Liver (tissue), 9 donors: ENCODE measurements around the gene CCT5. TPM values are rescaled to one million over a fixed set of nuclear protein-coding genes. Genes with fewer than 3 reads are reported as not detected.

ENCODE experiments used
- DNase-seq: peaks from one replicate; pipeline ENCODE4 v3.0.0-alpha.2; 2017; ENCODE audit warnings: low spot score
- H3K27ac ChIP-seq, 2 donors: one replicate each; pipeline ENCODE4 v1.7.0; 2013; ENCODE audit warnings: inconsistent platforms in 2 of 2, low read length in 2 of 2, control low read depth in 1 of 2, low read depth in 1 of 2, mild to moderate bottlenecking in 1 of 2
- H3K27me3 ChIP-seq, 4 donors: one replicate each; pipeline versions ENCODE4 v1.6.1 to v1.7.0; 2013; ENCODE audit warnings: low read length in 3 of 4, inconsistent platforms in 1 of 4, mild to moderate bottlenecking in 1 of 4, moderate library complexity in 1 of 4; ENCODE audit not compliant: control insufficient read depth in 4 of 4, insufficient read depth in 4 of 4
- H3K36me3 ChIP-seq, 4 donors: one replicate each; pipeline versions ENCODE4 v1.6.1 to v1.7.0; 2013; ENCODE audit warnings: low read length in 3 of 4, mild to moderate bottlenecking in 3 of 4, low read depth in 1 of 4, moderate library complexity in 1 of 4; ENCODE audit not compliant: control insufficient read depth in 4 of 4, insufficient read depth in 3 of 4
- H3K4me1 ChIP-seq, 4 donors: one replicate each; pipeline versions ENCODE4 v1.6.1 to v1.7.0; 2013; ENCODE audit warnings: low read length in 3 of 4, mild to moderate bottlenecking in 3 of 4, moderate library complexity in 1 of 4; ENCODE audit not compliant: control insufficient read depth in 4 of 4, insufficient read depth in 4 of 4
- H3K4me3 ChIP-seq, 3 donors: one replicate each; pipeline versions ENCODE4 v1.6.1 to v1.7.0; 2013; ENCODE audit warnings: low read length in 3 of 3, control low read depth in 1 of 3, low read depth in 1 of 3, mild to moderate bottlenecking in 1 of 3
- H3K9ac ChIP-seq, 2 donors: one replicate each; pipeline ENCODE4 v1.7.0; 2013; ENCODE audit warnings: low read length in 2 of 2, mild to moderate bottlenecking in 2 of 2, moderate library complexity in 2 of 2, control low read depth in 1 of 2, low read depth in 1 of 2
- H3K9me3 ChIP-seq, 4 donors: one replicate each; pipeline versions ENCODE4 v1.6.1 to v1.7.0; 2013; ENCODE audit warnings: low read length in 3 of 4; ENCODE audit not compliant: control insufficient read depth in 4 of 4
- CTCF ChIP-seq: fragments of 150-350 bp; IDR thresholded peaks from 2 replicates; pipeline ENCODE4 v1.5.1; 2017; ENCODE audit warnings: improper control_type of control experiment, low read depth, low read length; ENCODE audit not compliant: missing input control
- EGR1 ChIP-seq, 2 donors: IDR thresholded peaks; 2 replicates each; pipeline ENCODE4 v1.6.1; 2016 to 2018; ENCODE audit warnings: antibody characterized with exemption in 2 of 2, low read depth in 2 of 2
- FOXA1 ChIP-seq: IDR thresholded peaks from 2 replicates; pipeline ENCODE4 v1.6.1; 2016; ENCODE audit warnings: antibody characterized with exemption
- FOXA2 ChIP-seq: IDR thresholded peaks from 2 replicates; pipeline ENCODE4 v1.6.1; 2016; ENCODE audit warnings: antibody characterized with exemption
- GABPA ChIP-seq, 2 donors: IDR thresholded peaks in 1 of 2; conservative IDR thresholded peaks in 1 of 2; 2 replicates each; pipeline ENCODE4 v1.6.1; 2016; ENCODE audit warnings: antibody characterized with exemption in 2 of 2, mild to moderate bottlenecking in 1 of 2, moderate library complexity in 1 of 2
- HNF4A ChIP-seq, 2 donors: conservative IDR thresholded peaks; 2 replicates each; pipeline ENCODE4 v1.6.1; 2016; ENCODE audit warnings: antibody characterized with exemption in 2 of 2, mild to moderate bottlenecking in 2 of 2
- HNF4G ChIP-seq: IDR thresholded peaks from 2 replicates; pipeline ENCODE4 v1.6.1; 2016; ENCODE audit warnings: antibody characterized with exemption
- JUND ChIP-seq, 2 donors: IDR thresholded peaks; 2 replicates each; pipeline ENCODE4 v1.6.1; 2016; ENCODE audit warnings: antibody characterized with exemption in 2 of 2
- RAD21 ChIP-seq, 2 donors: IDR thresholded peaks; 2 replicates each; pipeline ENCODE4 v1.6.1; 2016; ENCODE audit warnings: antibody characterized with exemption in 2 of 2, mild to moderate bottlenecking in 2 of 2
- RXRA ChIP-seq, 2 donors: IDR thresholded peaks; 2 replicates each; pipeline ENCODE4 v1.6.1; 2017 to 2018; ENCODE audit warnings: antibody characterized with exemption in 2 of 2, mild to moderate bottlenecking in 1 of 2
- SP1 ChIP-seq: IDR thresholded peaks from 2 replicates; pipeline ENCODE4 v1.6.1; 2018; ENCODE audit warnings: antibody characterized with exemption, mild to moderate bottlenecking
- TAF1 ChIP-seq: conservative IDR thresholded peaks from 2 replicates; pipeline ENCODE4 v1.6.1; 2016; ENCODE audit warnings: antibody characterized with exemption, mild to moderate bottlenecking
- YY1 ChIP-seq: IDR thresholded peaks from 2 replicates; pipeline ENCODE4 v1.6.1; 2016; ENCODE audit warnings: antibody characterized with exemption, mild to moderate bottlenecking
- ZBTB33 ChIP-seq: IDR thresholded peaks from 2 replicates; pipeline ENCODE4 v1.6.1; 2016; ENCODE audit warnings: antibody characterized with exemption
- whole genome bisulfite sequencing: extraction: QIAGEN DNeasy Blood & Tissue Kit; methylation state at CpG from one replicate; pipeline ENCODE4 v1.1.7; 2013; 5-methylcytosine and 5-hydroxymethylcytosine counted together
- polyA plus RNA-seq, 2 donors: library from polyadenylated mRNA; stranded (reverse) in 1 of 2; unstranded in 1 of 2; fragments of 200-250 nt in 1 of 2; fragments of >200 nt in 1 of 2; fragmentation: Nextera tagmentation in 1 of 2; extraction: Ambion mirVana in 1 of 2; gene quantifications; one replicate each; pipeline versions ENCODE4 v1.2.1 to v1.2.3, GENCODE V29; 2013 to 2015
- total RNA-seq, 2 donors: library from RNA; depleted of rRNA; stranded (reverse); fragments of >200 nt; gene quantifications; one replicate each; pipeline ENCODE4 v1.2.3, GENCODE V29; 2014
- TF ChIP-seq, protein P1 (sequence below): IDR thresholded peaks from 2 replicates; pipeline ENCODE4 v1.6.1; 2016; ENCODE audit warnings: antibody characterized with exemption, mild to moderate bottlenecking
- TF ChIP-seq, protein P2 (sequence below): IDR thresholded peaks from 2 replicates; pipeline ENCODE4 v1.6.1; 2016; ENCODE audit warnings: antibody characterized with exemption
- TF ChIP-seq, protein P3 (sequence below): IDR thresholded peaks from 2 replicates; pipeline ENCODE4 v1.6.1; 2016; ENCODE audit warnings: antibody characterized with exemption
- donor health status: healthy.
- donor health status: healthy.
- donor health status: healthy.
- donor health status: healthy.
- donor health status: healthy.

Gene CCT5
- total and polyA plus RNA-seq, 4 donors: 68.4 to 157 (median 105) TPM

DNA sequence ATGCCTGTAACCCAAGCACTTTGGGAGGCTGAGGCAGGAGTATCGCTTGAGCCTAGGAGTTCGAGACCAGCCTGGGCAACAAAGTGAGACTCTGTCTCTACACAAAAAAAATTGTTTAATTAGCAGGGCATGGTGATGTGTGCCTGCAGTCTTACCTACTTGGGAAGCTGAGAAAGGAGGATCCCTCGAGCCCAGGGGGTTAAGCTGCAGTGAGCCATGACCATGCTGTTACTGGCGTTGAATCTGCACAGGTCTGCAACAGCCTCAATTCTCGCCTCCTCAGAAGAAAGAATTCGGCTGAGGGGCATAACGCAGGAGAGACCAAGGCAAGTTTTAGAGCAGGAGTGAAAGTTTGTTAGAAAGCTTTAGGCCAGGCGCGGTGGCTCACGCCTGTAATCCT, 18.0 kb downstream of the CCT5 start:
- Histone ChIP-seq H3K9ac (no peak overlapping the region), H3K9me3 (no peaks in the 10 kb centered on the region), H3K4me3 (no peak overlapping the region), H3K27me3 (no peaks in the 10 kb centered on the region), H3K27ac (no peak overlapping the region), H3K36me3 (peaks cover 3 to 19% (median 16%) of the 10 kb centered on the region in 4 donors), H3K4me1 (peaks cover 0 to 27% (median 13%) of the 10 kb centered on the region in 4 donors)
- 97% methylated on average over 10 of the region's 10 CpGs for WGBS
- no peak for DNase-seq
- TF ChIP-seq, protein P1, sequence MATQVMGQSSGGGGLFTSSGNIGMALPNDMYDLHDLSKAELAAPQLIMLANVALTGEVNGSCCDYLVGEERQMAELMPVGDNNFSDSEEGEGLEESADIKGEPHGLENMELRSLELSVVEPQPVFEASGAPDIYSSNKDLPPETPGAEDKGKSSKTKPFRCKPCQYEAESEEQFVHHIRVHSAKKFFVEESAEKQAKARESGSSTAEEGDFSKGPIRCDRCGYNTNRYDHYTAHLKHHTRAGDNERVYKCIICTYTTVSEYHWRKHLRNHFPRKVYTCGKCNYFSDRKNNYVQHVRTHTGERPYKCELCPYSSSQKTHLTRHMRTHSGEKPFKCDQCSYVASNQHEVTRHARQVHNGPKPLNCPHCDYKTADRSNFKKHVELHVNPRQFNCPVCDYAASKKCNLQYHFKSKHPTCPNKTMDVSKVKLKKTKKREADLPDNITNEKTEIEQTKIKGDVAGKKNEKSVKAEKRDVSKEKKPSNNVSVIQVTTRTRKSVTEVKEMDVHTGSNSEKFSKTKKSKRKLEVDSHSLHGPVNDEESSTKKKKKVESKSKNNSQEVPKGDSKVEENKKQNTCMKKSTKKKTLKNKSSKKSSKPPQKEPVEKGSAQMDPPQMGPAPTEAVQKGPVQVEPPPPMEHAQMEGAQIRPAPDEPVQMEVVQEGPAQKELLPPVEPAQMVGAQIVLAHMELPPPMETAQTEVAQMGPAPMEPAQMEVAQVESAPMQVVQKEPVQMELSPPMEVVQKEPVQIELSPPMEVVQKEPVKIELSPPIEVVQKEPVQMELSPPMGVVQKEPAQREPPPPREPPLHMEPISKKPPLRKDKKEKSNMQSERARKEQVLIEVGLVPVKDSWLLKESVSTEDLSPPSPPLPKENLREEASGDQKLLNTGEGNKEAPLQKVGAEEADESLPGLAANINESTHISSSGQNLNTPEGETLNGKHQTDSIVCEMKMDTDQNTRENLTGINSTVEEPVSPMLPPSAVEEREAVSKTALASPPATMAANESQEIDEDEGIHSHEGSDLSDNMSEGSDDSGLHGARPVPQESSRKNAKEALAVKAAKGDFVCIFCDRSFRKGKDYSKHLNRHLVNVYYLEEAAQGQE: no peak
- TF ChIP-seq RAD21 (IDR thresholded peaks at IDR 0.05) (no peak), SP1 (no peak), HNF4A (conservative IDR thresholded peaks at IDR 0.05) (no peak), CTCF (no peak), RXRA (IDR thresholded peaks at IDR 0.05) (no peak), FOXA2 (no peak), GABPA (IDR thresholded peaks at IDR 0.05 in 1 of 2, conservative IDR thresholded peaks at IDR 0.05 in 1 of 2) (no peak), TAF1 (no peak), ZBTB33 (no peak), FOXA1 (no peak), HNF4G (no peak), JUND (IDR thresholded peaks at IDR 0.05) (no peak), EGR1 (IDR thresholded peaks at IDR 0.05; ENCODE audit: low read depth in 2 of 2) (no peak), YY1 (no peak)
- TF ChIP-seq, protein P2, sequence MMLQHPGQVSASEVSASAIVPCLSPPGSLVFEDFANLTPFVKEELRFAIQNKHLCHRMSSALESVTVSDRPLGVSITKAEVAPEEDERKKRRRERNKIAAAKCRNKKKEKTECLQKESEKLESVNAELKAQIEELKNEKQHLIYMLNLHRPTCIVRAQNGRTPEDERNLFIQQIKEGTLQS: no peak
- TF ChIP-seq, protein P3, sequence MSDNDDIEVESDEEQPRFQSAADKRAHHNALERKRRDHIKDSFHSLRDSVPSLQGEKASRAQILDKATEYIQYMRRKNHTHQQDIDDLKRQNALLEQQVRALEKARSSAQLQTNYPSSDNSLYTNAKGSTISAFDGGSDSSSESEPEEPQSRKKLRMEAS: no peak
